Ovary (tissue), 3 donors: ENCODE results near the gene DCDC2C.

ENCODE experiments used
- POLR2A ChIP-seq: fragments of 450-650 bp; IDR thresholded peaks from one replicate; pipeline ENCODE4 v1.6.1; 2017; ENCODE audit warnings: antibody characterized with exemption, mild to moderate bottlenecking, moderate library complexity
- TF ChIP-seq, protein P1 (sequence below), 3 donors: fragments of 450-650 bp in 2 of 3; fragments of 200-600 bp in 1 of 3; IDR thresholded peaks; one replicate each; pipeline versions ENCODE4 v1.5.1 to v1.8.0; 2016 to 2022; ENCODE audit warnings: antibody characterized with exemption in 3 of 3, mild to moderate bottlenecking in 1 of 3
- donor health status: DM: no; HTN: no; CAD: no.

DNA sequence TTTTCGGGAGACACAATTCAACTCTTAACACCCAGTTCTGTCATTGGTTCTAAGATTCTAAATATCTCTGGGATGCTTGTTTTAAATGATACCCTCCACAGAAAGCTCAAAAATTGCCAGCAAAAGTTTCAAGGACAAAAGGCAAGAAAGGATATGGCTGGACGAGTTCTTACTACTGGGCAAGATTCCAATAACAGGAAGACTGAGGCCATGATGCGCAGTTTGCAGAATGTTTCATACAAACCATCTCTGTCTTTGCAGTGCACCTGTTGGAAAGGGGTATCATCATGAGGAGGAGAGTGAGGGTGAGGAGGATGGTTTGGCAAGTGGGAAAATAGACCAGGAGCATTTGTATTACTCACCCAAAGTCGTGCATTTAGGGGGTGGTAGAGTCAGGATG lies 172.8 kb downstream of the DCDC2C start:
- TF ChIP-seq, protein P1, sequence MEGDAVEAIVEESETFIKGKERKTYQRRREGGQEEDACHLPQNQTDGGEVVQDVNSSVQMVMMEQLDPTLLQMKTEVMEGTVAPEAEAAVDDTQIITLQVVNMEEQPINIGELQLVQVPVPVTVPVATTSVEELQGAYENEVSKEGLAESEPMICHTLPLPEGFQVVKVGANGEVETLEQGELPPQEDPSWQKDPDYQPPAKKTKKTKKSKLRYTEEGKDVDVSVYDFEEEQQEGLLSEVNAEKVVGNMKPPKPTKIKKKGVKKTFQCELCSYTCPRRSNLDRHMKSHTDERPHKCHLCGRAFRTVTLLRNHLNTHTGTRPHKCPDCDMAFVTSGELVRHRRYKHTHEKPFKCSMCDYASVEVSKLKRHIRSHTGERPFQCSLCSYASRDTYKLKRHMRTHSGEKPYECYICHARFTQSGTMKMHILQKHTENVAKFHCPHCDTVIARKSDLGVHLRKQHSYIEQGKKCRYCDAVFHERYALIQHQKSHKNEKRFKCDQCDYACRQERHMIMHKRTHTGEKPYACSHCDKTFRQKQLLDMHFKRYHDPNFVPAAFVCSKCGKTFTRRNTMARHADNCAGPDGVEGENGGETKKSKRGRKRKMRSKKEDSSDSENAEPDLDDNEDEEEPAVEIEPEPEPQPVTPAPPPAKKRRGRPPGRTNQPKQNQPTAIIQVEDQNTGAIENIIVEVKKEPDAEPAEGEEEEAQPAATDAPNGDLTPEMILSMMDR (IDR thresholded peaks at IDR 0.05) = no peak
- no peak for TF ChIP-seq POLR2A
